Endothelial cell of umbilical vein (primary cell): Measurements from ENCODE around the gene ZFX. TPM values are rescaled to one million over a fixed set of nuclear protein-coding genes. Genes with fewer than 3 reads are reported as not detected.

Experiments used
- BruUV-seq: library from RNA; stranded (reverse); fragments of 400-500 nt; replicated peaks from 2 replicates; lab custom pipeline; 2021; lab: Mats Ljungman, UMichigan
- CTCF ChIA-PET: fragments of 300-600, 350-600 bp; sonication (Branson Sonifier 250); formaldehyde crosslinking; loops from one replicate; lab custom pipeline; 2021; ENCODE audit warnings: antibody characterized with exemption, inconsistent platforms; lab: Charles Lee
- POLR2A ChIA-PET: fragments of 300-600, 350-600 bp; sonication (Branson Sonifier 250); formaldehyde crosslinking; loops from one replicate; lab custom pipeline; 2021; ENCODE audit warnings: antibody characterized with exemption, inconsistent platforms; lab: Charles Lee
- DNase-seq: peaks from one replicate; pipeline ENCODE4 v3.0.0-alpha.2; 2011; ENCODE audit warnings: low read depth, low spot score
- FAIRE-seq: peaks from 2 replicates; lab custom pipeline; 2011; peaks lifted over from hg19 to GRCh38; lab: Jason Lieb, UNC
- H2AFZ ChIP-seq: 2 replicates; pipeline ENCODE4 v1.6.0; 2012; ENCODE audit warnings: low read depth, low read length, control low read depth, inconsistent platforms
- H3K27ac ChIP-seq: 2 replicates; pipeline ENCODE4 v1.5.1; 2011; ENCODE audit warnings: low read depth, mild to moderate bottlenecking, control low read depth, low read length, moderate library complexity; ENCODE audit not compliant: insufficient read depth
- H3K27me3 ChIP-seq, 2 experiments: 2 replicates each; pipeline versions ENCODE4 v1.6.0 to v1.6.1; 2011; ENCODE audit warnings: low read length in 2 of 2, mixed read lengths in 1 of 2; ENCODE audit not compliant: control insufficient read depth in 2 of 2, insufficient read depth in 2 of 2
- H3K36me3 ChIP-seq, 2 experiments: 2 replicates in 1 of 2; 3 replicates in 1 of 2; pipeline ENCODE4 v1.5.1; 2011; ENCODE audit warnings: low read length in 2 of 2, mild to moderate bottlenecking in 1 of 2, moderate library complexity in 1 of 2; ENCODE audit not compliant: control insufficient read depth in 2 of 2, insufficient read depth in 2 of 2; ENCODE audit errors: extremely low read depth in 1 of 2
- H3K4me1 ChIP-seq: 3 replicates; pipeline ENCODE4 v1.5.1; 2011; ENCODE audit warnings: mild to moderate bottlenecking, low read length; ENCODE audit not compliant: control insufficient read depth, insufficient read depth; ENCODE audit errors: extremely low read depth
- H3K4me2 ChIP-seq: 2 replicates; pipeline ENCODE4 v1.6.1; 2011; ENCODE audit warnings: low read length, control low read depth, mixed read lengths; ENCODE audit not compliant: insufficient read depth
- H3K4me3 ChIP-seq, 3 experiments: fragments of 200-600 bp in 1 of 3; sonication (generic), shearing (Covaris generic) in 1 of 3; replicated peaks in 1 of 3; 2 replicates each; pipeline ENCODE4 v1.5.1; 2011 to 2016; ENCODE audit warnings: control low read depth in 3 of 3, low read length in 3 of 3, mild to moderate bottlenecking in 2 of 3, inconsistent platforms in 1 of 3, low read depth in 1 of 3, moderate library complexity in 1 of 3; ENCODE audit not compliant: insufficient read depth in 1 of 3
- H3K79me2 ChIP-seq: 2 replicates; pipeline ENCODE4 v1.6.0; 2012; ENCODE audit warnings: low read length, inconsistent platforms; ENCODE audit not compliant: control insufficient read depth, insufficient read depth
- H3K9ac ChIP-seq: replicated peaks from 2 replicates; pipeline ENCODE3; 2011; ENCODE audit warnings: low read length, control low read depth; ENCODE audit not compliant: insufficient read depth; ENCODE audit errors: extremely low read depth
- H3K9me1 ChIP-seq: replicated peaks from 3 replicates; pipeline ENCODE4 v1.6.0; 2011; ENCODE audit warnings: mild to moderate bottlenecking, low read length; ENCODE audit not compliant: control insufficient read depth, insufficient read depth; ENCODE audit errors: extremely low read depth
- H3K9me3 ChIP-seq: replicated peaks from 2 replicates; pipeline ENCODE4 v1.5.1; 2012; ENCODE audit warnings: low read length, inconsistent platforms; ENCODE audit not compliant: control insufficient read depth, insufficient read depth
- H4K20me1 ChIP-seq: replicated peaks from 2 replicates; pipeline ENCODE3; 2011; ENCODE audit warnings: mild to moderate bottlenecking, low read length; ENCODE audit not compliant: control insufficient read depth, insufficient read depth; ENCODE audit errors: extremely low read depth
- EZH2 ChIP-seq: IDR thresholded peaks from 2 replicates; pipeline ENCODE4 v1.6.1; 2012; ENCODE audit warnings: borderline replicate concordance, low read depth, mild to moderate bottlenecking, moderate library complexity, low read length, inconsistent platforms; ENCODE audit not compliant: severe bottlenecking
- FOS ChIP-seq: IDR thresholded peaks from 2 replicates; pipeline ENCODE4 v1.6.1; 2011; ENCODE audit warnings: mild to moderate bottlenecking, low read length, moderate library complexity, borderline replicate concordance; ENCODE audit not compliant: insufficient read depth
- GATA2 ChIP-seq: IDR thresholded peaks from 2 replicates; pipeline ENCODE4 v1.7.0; 2011; ENCODE audit warnings: low read depth, mild to moderate bottlenecking, moderate library complexity, mixed read lengths, low read length; ENCODE audit not compliant: insufficient read length, insufficient read depth
- JUN ChIP-seq: IDR thresholded peaks from 2 replicates; pipeline ENCODE4 v1.6.1; 2011; ENCODE audit warnings: borderline replicate concordance, low read depth; ENCODE audit not compliant: insufficient read length, insufficient read depth
- MYC ChIP-seq: IDR thresholded peaks from one replicate; pipeline ENCODE4 v1.6.1; 2011; ENCODE audit warnings: mild to moderate bottlenecking, low read depth, low read length
- POLR2A ChIP-seq: IDR thresholded peaks from 2 replicates; pipeline ENCODE4 v1.6.1; 2012; ENCODE audit warnings: low read depth, mild to moderate bottlenecking, control low read depth, low read length
- POLR2AphosphoS5 ChIP-seq: IDR thresholded peaks from 2 replicates; pipeline ENCODE4 v1.6.1; 2012; ENCODE audit warnings: low read depth, mild to moderate bottlenecking, control low read depth, low read length, moderate library complexity; ENCODE audit not compliant: insufficient read depth
- dilution Hi-C: fragments of 300-500 bp; cut with MboI; formaldehyde crosslinking; loops from one replicate; pipeline ENCODE4 v1.15.0; 2019; ENCODE audit warnings: low sequenced_read_pairs; ENCODE audit not compliant: extremely low pct_ligation_motif_present
- intact Hi-C: fragments of 100-400 bp; cut with micrococcal nuclease; formaldehyde crosslinking; loops from one replicate; pipeline ENCODE4 v1.10.0; 2022
- polyA plus RNA-seq, 4 experiments: library from polyadenylated mRNA; depleted of rRNA in 3 of 4; stranded (reverse) in 3 of 4; unstranded in 1 of 4; fragments of >200 nt; gene quantifications; 2 replicates each; pipeline versions ENCODE4 v1.2.1 to v1.2.3, GENCODE V29; 2011 to 2012; ENCODE audit warnings: missing spikeins in 1 of 4
- total RNA-seq: library from RNA; stranded (reverse); gene quantifications from 2 replicates; pipeline ENCODE4 v1.2.3, GENCODE V29; 2021
- TF ChIP-seq, protein P1 (sequence below): IDR thresholded peaks from 2 replicates; pipeline ENCODE4 v1.6.1; 2011; ENCODE audit not compliant: insufficient read depth, insufficient read length
- TF ChIP-seq, protein P2 (sequence below), 2 donors: IDR thresholded peaks; 1 replicate in 1 of 2; 2 replicates in 1 of 2; pipeline ENCODE4 v1.5.1; 2011; ENCODE audit warnings: low read length in 2 of 2, mild to moderate bottlenecking in 2 of 2, moderate library complexity in 2 of 2, control low read depth in 1 of 2, inconsistent platforms in 1 of 2, low read depth in 1 of 2; ENCODE audit not compliant: insufficient read depth in 1 of 2; ENCODE audit errors: extremely low read depth in 1 of 2

Gene ZFX
- total and polyA plus RNA-seq, 2 donors (not counting 3 experiments of a cell fraction or from before 2014, with no cell fraction given): 11.4 to 34.1 TPM

DNA sequence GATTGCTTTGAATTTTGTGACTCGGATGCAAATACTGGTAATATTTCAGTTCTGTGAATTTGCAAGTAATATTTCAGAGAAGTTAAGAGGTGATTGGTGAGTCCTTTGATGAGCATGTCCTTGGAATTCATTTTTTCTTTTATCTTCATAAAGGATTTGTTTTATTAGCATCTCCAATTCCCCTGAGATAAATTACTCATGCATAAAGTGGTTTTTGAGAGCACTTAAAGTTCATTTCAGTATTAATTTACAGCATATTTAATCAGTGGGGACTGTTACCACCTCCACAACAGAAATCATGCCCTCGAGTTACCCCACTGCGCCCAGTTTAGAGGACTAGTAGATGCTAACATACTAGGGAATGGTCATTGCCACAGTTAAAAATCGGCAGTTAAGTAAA lies 65.0 kb downstream of the ZFX start:
- intact Hi-C loops: no loop called here
- Histone ChIP-seq H2AFZ (no peak overlapping the region), H3K79me2 (no peaks in the 10 kb centered on the region), H3K9me3 (no peaks in the 10 kb centered on the region), H3K4me2 (no peak overlapping the region), H3K9ac (no peak overlapping the region), H3K4me3 (no peak overlapping the region), H3K36me3 (peaks cover 0 to 9% of the 10 kb centered on the region in 2 experiments), H3K27ac (no peak overlapping the region), H3K27me3 (no peaks in the 10 kb centered on the region), H3K9me1 (no peaks in the 10 kb centered on the region), H3K4me1 (no peaks in the 10 kb centered on the region), H4K20me1 (no peaks in the 10 kb centered on the region)
- TF ChIP-seq FOS (no peak), POLR2A (no peak), JUN (no peak), EZH2 (no peak), GATA2 (no peak), MYC (no peak), POLR2AphosphoS5 (no peak)
- TF ChIP-seq, protein P1, sequence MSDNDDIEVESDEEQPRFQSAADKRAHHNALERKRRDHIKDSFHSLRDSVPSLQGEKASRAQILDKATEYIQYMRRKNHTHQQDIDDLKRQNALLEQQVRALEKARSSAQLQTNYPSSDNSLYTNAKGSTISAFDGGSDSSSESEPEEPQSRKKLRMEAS: no peak
- TF ChIP-seq, protein P2, sequence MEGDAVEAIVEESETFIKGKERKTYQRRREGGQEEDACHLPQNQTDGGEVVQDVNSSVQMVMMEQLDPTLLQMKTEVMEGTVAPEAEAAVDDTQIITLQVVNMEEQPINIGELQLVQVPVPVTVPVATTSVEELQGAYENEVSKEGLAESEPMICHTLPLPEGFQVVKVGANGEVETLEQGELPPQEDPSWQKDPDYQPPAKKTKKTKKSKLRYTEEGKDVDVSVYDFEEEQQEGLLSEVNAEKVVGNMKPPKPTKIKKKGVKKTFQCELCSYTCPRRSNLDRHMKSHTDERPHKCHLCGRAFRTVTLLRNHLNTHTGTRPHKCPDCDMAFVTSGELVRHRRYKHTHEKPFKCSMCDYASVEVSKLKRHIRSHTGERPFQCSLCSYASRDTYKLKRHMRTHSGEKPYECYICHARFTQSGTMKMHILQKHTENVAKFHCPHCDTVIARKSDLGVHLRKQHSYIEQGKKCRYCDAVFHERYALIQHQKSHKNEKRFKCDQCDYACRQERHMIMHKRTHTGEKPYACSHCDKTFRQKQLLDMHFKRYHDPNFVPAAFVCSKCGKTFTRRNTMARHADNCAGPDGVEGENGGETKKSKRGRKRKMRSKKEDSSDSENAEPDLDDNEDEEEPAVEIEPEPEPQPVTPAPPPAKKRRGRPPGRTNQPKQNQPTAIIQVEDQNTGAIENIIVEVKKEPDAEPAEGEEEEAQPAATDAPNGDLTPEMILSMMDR (IDR thresholded peaks at IDR 0.05; ENCODE audit: extremely low read depth in 1 of 2, insufficient read depth in 1 of 2, low read depth in 1 of 2, low read length in 2 of 2): no peak
- DNase-seq (no peak), FAIRE-seq (no peak)
- no TSS peak for BruUV-seq
- ChIA-PET CTCF (no interaction called here), POLR2A (no interaction called here)
- dilution Hi-C loops: no loop called here
